ENCODE data around the gene UTS2B.

The UTS2B gene

GRCh38 chr3:191235331-191236314 is 94.7 kb downstream of the UTS2B start:
- no peak for DNase-seq

GRCh38 chr3:191234216-191234615 is 96.1 kb downstream of the UTS2B start:
- DNase-seq: no peak

- no peak for DNase-seq
Measured at GRCh38 chr3:191227541-191227940, 102.8 kb downstream of the UTS2B start.

- DNase-seq: no peak
Measured at GRCh38 chr3:191221638-191222037, 108.7 kb downstream of the UTS2B start.

GRCh38 chr3:191220908-191221307 is 109.4 kb downstream of the UTS2B start:
- DNase-seq: no peak

GRCh38 chr3:191217301-191217700 is 113.0 kb downstream of the UTS2B start:
- no peak for DNase-seq

Measured in GDM1 (cell line).